Endothelial cell of umbilical vein (primary cell): Measurements from ENCODE around the gene FAAH.

Source experiments
- POLR2A ChIP-seq: IDR thresholded peaks from 2 replicates; pipeline ENCODE4 v1.6.1; 2012; ENCODE audit warnings: low read depth, mild to moderate bottlenecking, control low read depth, low read length
- TF ChIP-seq, protein P1 (sequence below), 2 donors: IDR thresholded peaks; 1 replicate in 1 of 2; 2 replicates in 1 of 2; pipeline ENCODE4 v1.5.1; 2011; ENCODE audit warnings: low read length in 2 of 2, mild to moderate bottlenecking in 2 of 2, moderate library complexity in 2 of 2, control low read depth in 1 of 2, inconsistent platforms in 1 of 2, low read depth in 1 of 2; ENCODE audit not compliant: insufficient read depth in 1 of 2; ENCODE audit errors: extremely low read depth in 1 of 2
- TF ChIP-seq, protein P2 (sequence below): IDR thresholded peaks from 2 replicates; pipeline ENCODE4 v1.6.1; 2011; ENCODE audit not compliant: insufficient read depth, insufficient read length

- TF ChIP-seq, protein P1, sequence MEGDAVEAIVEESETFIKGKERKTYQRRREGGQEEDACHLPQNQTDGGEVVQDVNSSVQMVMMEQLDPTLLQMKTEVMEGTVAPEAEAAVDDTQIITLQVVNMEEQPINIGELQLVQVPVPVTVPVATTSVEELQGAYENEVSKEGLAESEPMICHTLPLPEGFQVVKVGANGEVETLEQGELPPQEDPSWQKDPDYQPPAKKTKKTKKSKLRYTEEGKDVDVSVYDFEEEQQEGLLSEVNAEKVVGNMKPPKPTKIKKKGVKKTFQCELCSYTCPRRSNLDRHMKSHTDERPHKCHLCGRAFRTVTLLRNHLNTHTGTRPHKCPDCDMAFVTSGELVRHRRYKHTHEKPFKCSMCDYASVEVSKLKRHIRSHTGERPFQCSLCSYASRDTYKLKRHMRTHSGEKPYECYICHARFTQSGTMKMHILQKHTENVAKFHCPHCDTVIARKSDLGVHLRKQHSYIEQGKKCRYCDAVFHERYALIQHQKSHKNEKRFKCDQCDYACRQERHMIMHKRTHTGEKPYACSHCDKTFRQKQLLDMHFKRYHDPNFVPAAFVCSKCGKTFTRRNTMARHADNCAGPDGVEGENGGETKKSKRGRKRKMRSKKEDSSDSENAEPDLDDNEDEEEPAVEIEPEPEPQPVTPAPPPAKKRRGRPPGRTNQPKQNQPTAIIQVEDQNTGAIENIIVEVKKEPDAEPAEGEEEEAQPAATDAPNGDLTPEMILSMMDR (IDR thresholded peaks at IDR 0.05; ENCODE audit: extremely low read depth in 1 of 2, insufficient read depth in 1 of 2, low read depth in 1 of 2, low read length in 2 of 2), result no peak
- TF ChIP-seq, protein P2, sequence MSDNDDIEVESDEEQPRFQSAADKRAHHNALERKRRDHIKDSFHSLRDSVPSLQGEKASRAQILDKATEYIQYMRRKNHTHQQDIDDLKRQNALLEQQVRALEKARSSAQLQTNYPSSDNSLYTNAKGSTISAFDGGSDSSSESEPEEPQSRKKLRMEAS, result no peak
- no peak for TF ChIP-seq POLR2A
Measured at GRCh38 chr1:46369542-46370213, 24.4 kb upstream of the FAAH start.
